NCI-H2171 (cell line): ENCODE data around the gene TSPEAR.
"Not testable (repeated sequence)": the region's sequence is repeated elsewhere in the genome, so short reads cannot be mapped to it uniquely, and the experiment has no call there.

Experiments used
- DNase-seq: peaks from one replicate; lab custom pipeline; 2025; lab: John Stamatoyannopoulos, UW

The TSPEAR gene

GRCh38 chr21:44568667-44569556 lies 142.5 kb downstream of the TSPEAR start:
- DNase-seq, result no peak

- no peak for DNase-seq
Measured at GRCh38 chr21:44568261-44568660, 143.1 kb downstream of the TSPEAR start.

- DNase-seq, result no peak
Measured at GRCh38 chr21:44567481-44568171, 143.7 kb downstream of the TSPEAR start.

GRCh38 chr21:44566403-44566802 lies 145.0 kb downstream of the TSPEAR start:
- no peak for DNase-seq

GRCh38 chr21:44564886-44565598 lies 146.3 kb downstream of the TSPEAR start:
- DNase-seq, result no peak

- DNase-seq, result no peak
Measured at GRCh38 chr21:44564099-44564498, 147.3 kb downstream of the TSPEAR start.

- DNase-seq, result no peak
Measured at GRCh38 chr21:44558695-44559094, 152.7 kb downstream of the TSPEAR start, which contains the start of gene KRTAP10-3. Gene KRTAP10-3 (minus strand): TSS chr21:44558795. CDS start chr21:44558715, 80 bp downstream.

- DNase-seq, result not testable (repeated sequence)
Measured at GRCh38 chr21:44558329-44558675, 153.1 kb downstream of the TSPEAR start.

- no peak for DNase-seq
Measured at GRCh38 chr21:44557491-44558328, 153.7 kb downstream of the TSPEAR start.

GRCh38 chr21:44556879-44557278 lies 154.5 kb downstream of the TSPEAR start:
- DNase-seq, result no peak

- no peak for DNase-seq
Measured at GRCh38 chr21:44555200-44555875, 156.0 kb downstream of the TSPEAR start.

- no peak for DNase-seq
Measured at GRCh38 chr21:44552681-44553080, 158.7 kb downstream of the TSPEAR start.

GRCh38 chr21:44552136-44552535 lies 159.2 kb downstream of the TSPEAR start:
- no peak for DNase-seq

GRCh38 chr21:44551340-44551961 lies 159.9 kb downstream of the TSPEAR start, which contains the start of gene KRTAP10-2:
Gene KRTAP10-2 (minus strand): TSS chr21:44551505. CDS start chr21:44551458, 47 bp downstream.
- DNase-seq, result no peak

- DNase-seq, result no peak
Measured at GRCh38 chr21:44550807-44551206, 160.6 kb downstream of the TSPEAR start.

- DNase-seq, result not testable (repeated sequence)
Measured at GRCh38 chr21:44550285-44550684, 161.1 kb downstream of the TSPEAR start.

- no peak for DNase-seq
Measured at GRCh38 chr21:44549525-44550211, 161.7 kb downstream of the TSPEAR start.

GRCh38 chr21:44548922-44549321 lies 162.4 kb downstream of the TSPEAR start:
- DNase-seq, result no peak

GRCh38 chr21:44548381-44548780 lies 163.0 kb downstream of the TSPEAR start:
- no peak for DNase-seq
